Gastroesophageal sphincter (tissue), 4 donors: ENCODE results near the gene NXF1. TPM values are rescaled to one million over a fixed set of nuclear protein-coding genes. Genes with fewer than 3 reads are reported as not detected.

ENCODE experiments used
- ATAC-seq: fragments of 150-250 bp; one replicate; pipeline ENCODE4 v1.9.1; 2016; ENCODE audit warnings: mild to moderate bottlenecking, moderate library complexity
- H3K27ac ChIP-seq, 4 donors: fragments of 200-600 bp; sonication (generic) in 3 of 4; 1 replicate in 3 of 4; 2 replicates in 1 of 4; pipeline ENCODE4 v1.5.1; 2016 to 2019
- H3K27me3 ChIP-seq: fragments of 200-600 bp; sonication (generic); one replicate; pipeline ENCODE4 v1.5.1; 2019
- H3K36me3 ChIP-seq, 2 donors: fragments of 200-600 bp; sonication (generic); one replicate each; pipeline ENCODE4 v1.5.1; 2019; ENCODE audit warnings: control low read depth in 1 of 2
- H3K4me1 ChIP-seq, 3 donors: fragments of 200-600 bp; sonication (generic); 1 replicate in 2 of 3; 2 replicates in 1 of 3; pipeline ENCODE4 v1.5.1; 2016 to 2019; ENCODE audit warnings: control low read depth in 2 of 3
- H3K4me3 ChIP-seq, 2 donors: fragments of 200-600 bp; sonication (generic); one replicate each; pipeline ENCODE4 v1.5.1; 2019; ENCODE audit warnings: mild to moderate bottlenecking in 1 of 2, moderate library complexity in 1 of 2
- H3K9me3 ChIP-seq, 3 donors: fragments of 200-600 bp; sonication (generic); one replicate each; pipeline ENCODE4 v1.5.1; 2017 to 2019; ENCODE audit warnings: control low read depth in 2 of 3
- CTCF ChIP-seq, 4 experiments: fragments of 200-600 bp in 2 of 4; fragments of 450-650 bp in 2 of 4; sonication (generic) in 1 of 4; IDR thresholded peaks; one replicate each; pipeline ENCODE4 v1.5.1; 2017 to 2019; ENCODE audit warnings: antibody characterized with exemption in 4 of 4, mild to moderate bottlenecking in 2 of 4, moderate library complexity in 2 of 4
- EP300 ChIP-seq: sonication (generic); formaldehyde crosslinking; IDR thresholded peaks from one replicate; pipeline ENCODE4 v1.6.1; 2017; ENCODE audit warnings: antibody characterized with exemption, mild to moderate bottlenecking
- POLR2A ChIP-seq, 2 donors: fragments of 450-650 bp; IDR thresholded peaks; one replicate each; pipeline ENCODE4 v1.6.1; 2017; ENCODE audit warnings: antibody characterized with exemption in 2 of 2, mild to moderate bottlenecking in 2 of 2, moderate library complexity in 1 of 2
- POLR2AphosphoS5 ChIP-seq: sonication (generic); formaldehyde crosslinking; IDR thresholded peaks from one replicate; pipeline ENCODE4 v1.6.1; 2017; ENCODE audit warnings: antibody characterized with exemption
- WGBS, 2 donors: methylation state at CpG; one replicate each; pipeline ENCODE4 v1.1.5; 2018; ENCODE audit warnings: low coverage in 1 of 2; 5-methylcytosine and 5-hydroxymethylcytosine counted together
- total RNA-seq, 4 donors: library from RNA; depleted of rRNA; stranded (reverse); fragments of >200 nt; gene quantifications; one replicate each; pipeline ENCODE4 v1.1.0, GENCODE V29; 2016

Gene NXF1
- total RNA-seq, 4 donors from 2014 or later: 33.2 to 72.3 (median 57.2) TPM

GRCh38 chr11:62794201-62794775 lies 11.0 kb downstream of the NXF1 start:
- no peak overlapping the region for H3K4me3 ChIP-seq
- H3K4me1 ChIP-seq: peaks cover 5 to 36% (median 20%) of the 10 kb centered on the region in 3 donors
- TF ChIP-seq EP300 (no peak), CTCF (IDR thresholded peaks at IDR 0.05) (no peak), POLR2A (IDR thresholded peaks at IDR 0.05) (no peak), POLR2AphosphoS5 (no peak)
- no peaks in the 10 kb centered on the region for H3K27me3 ChIP-seq
- WGBS, 2 donors: 81 to 86% methylated on average over 4 to 5 of the region's 8 CpGs
- H3K27ac ChIP-seq: peak overlapping the region in 2 of 4 donors; percentile 18 to 89
- ATAC-seq: no peak
- no peaks in the 10 kb centered on the region for H3K9me3 ChIP-seq
- peaks cover 0 to 87% of the 10 kb centered on the region in 2 donors for H3K36me3 ChIP-seq

- Histone ChIP-seq H3K4me1 (peaks cover 5 to 53% (median 27%) of the 10 kb centered on the region in 3 donors), H3K27ac (peak overlapping the region; percentile 84 to 89 (median 86)), H3K9me3 (no peaks in the 10 kb centered on the region), H3K27me3 (no peaks in the 10 kb centered on the region), H3K36me3 (peaks cover 0 to 71% of the 10 kb centered on the region in 2 donors), H3K4me3 (peak overlapping the region; percentile 86)
- TF ChIP-seq POLR2A (IDR thresholded peaks at IDR 0.05) (no peak), EP300 (no peak), CTCF (IDR thresholded peaks at IDR 0.05) (no peak), POLR2AphosphoS5 (no peak)
- 9 to 16% methylated on average over 7 to 9 of the region's 11 CpGs for WGBS, 2 donors
- peak; percentile 25 for ATAC-seq
Observed at GRCh38 chr11:62792202-62792575, 13.1 kb downstream of the NXF1 start.

- Histone ChIP-seq H3K4me3 (peak within 1 kb of the TSS; percentile 86), H3K36me3 (peaks cover 0 to 65% of the 10 kb centered on the region in 2 donors), H3K4me1 (peaks cover 5 to 53% (median 27%) of the 10 kb centered on the region in 3 donors), H3K9me3 (no peaks in the 10 kb centered on the region), H3K27me3 (no peaks in the 10 kb centered on the region), H3K27ac (peak within 1 kb of the TSS; percentile 84 to 89 (median 86))
- 0% methylated on average over 1 to 6 of the region's 58 CpGs for WGBS, 2 donors
- TF ChIP-seq POLR2AphosphoS5 (peak; percentile 88), POLR2A (IDR thresholded peaks at IDR 0.05) (peak; percentile 71 to 80), EP300 (no peak), CTCF (IDR thresholded peaks at IDR 0.05) (peak in 3 of 4 experiments; percentile 26 to 49 (median 26))
- ATAC-seq: peak; percentile 83
Observed at GRCh38 chr11:62791501-62792201, 13.6 kb downstream of the NXF1 start, which contains the start of gene TMEM223. TSS of gene TMEM223 (minus strand) at chr11:62792006. CDS start at chr11:62791994, 12 bp downstream.

GRCh38 chr11:62789576-62789975 lies 15.7 kb downstream of the NXF1 start:
- Histone ChIP-seq H3K27ac (no peak overlapping the region), H3K4me1 (peaks cover 7 to 66% (median 33%) of the 10 kb centered on the region in 3 donors), H3K4me3 (no peak overlapping the region), H3K36me3 (peaks cover 0 to 53% of the 10 kb centered on the region in 2 donors), H3K9me3 (no peaks in the 10 kb centered on the region), H3K27me3 (no peaks in the 10 kb centered on the region)
- 20 to 45% methylated on average over 1 to 2 of the region's 3 CpGs for WGBS, 2 donors
- no peak for ATAC-seq
- TF ChIP-seq POLR2AphosphoS5 (no peak), POLR2A (IDR thresholded peaks at IDR 0.05) (no peak), EP300 (no peak), CTCF (IDR thresholded peaks at IDR 0.05) (no peak)
